Liver (tissue), 9 donors: Measurements from ENCODE around the gene DOCK2. TPM values are rescaled to one million over a fixed set of nuclear protein-coding genes. Genes with fewer than 3 reads are reported as not detected.

Source experiments
- DNase-seq: peaks from one replicate; pipeline ENCODE4 v3.0.0-alpha.2; 2017; ENCODE audit warnings: low spot score
- H3K27ac ChIP-seq, 2 donors: one replicate each; pipeline ENCODE4 v1.7.0; 2013; ENCODE audit warnings: inconsistent platforms in 2 of 2, low read length in 2 of 2, control low read depth in 1 of 2, low read depth in 1 of 2, mild to moderate bottlenecking in 1 of 2
- H3K27me3 ChIP-seq, 4 donors: one replicate each; pipeline versions ENCODE4 v1.6.1 to v1.7.0; 2013; ENCODE audit warnings: low read length in 3 of 4, inconsistent platforms in 1 of 4, mild to moderate bottlenecking in 1 of 4, moderate library complexity in 1 of 4; ENCODE audit not compliant: control insufficient read depth in 4 of 4, insufficient read depth in 4 of 4
- H3K36me3 ChIP-seq, 4 donors: one replicate each; pipeline versions ENCODE4 v1.6.1 to v1.7.0; 2013; ENCODE audit warnings: low read length in 3 of 4, mild to moderate bottlenecking in 3 of 4, low read depth in 1 of 4, moderate library complexity in 1 of 4; ENCODE audit not compliant: control insufficient read depth in 4 of 4, insufficient read depth in 3 of 4
- H3K4me1 ChIP-seq, 4 donors: one replicate each; pipeline versions ENCODE4 v1.6.1 to v1.7.0; 2013; ENCODE audit warnings: low read length in 3 of 4, mild to moderate bottlenecking in 3 of 4, moderate library complexity in 1 of 4; ENCODE audit not compliant: control insufficient read depth in 4 of 4, insufficient read depth in 4 of 4
- H3K4me3 ChIP-seq, 3 donors: one replicate each; pipeline versions ENCODE4 v1.6.1 to v1.7.0; 2013; ENCODE audit warnings: low read length in 3 of 3, control low read depth in 1 of 3, low read depth in 1 of 3, mild to moderate bottlenecking in 1 of 3
- H3K9ac ChIP-seq, 2 donors: one replicate each; pipeline ENCODE4 v1.7.0; 2013; ENCODE audit warnings: low read length in 2 of 2, mild to moderate bottlenecking in 2 of 2, moderate library complexity in 2 of 2, control low read depth in 1 of 2, low read depth in 1 of 2
- H3K9me3 ChIP-seq, 4 donors: one replicate each; pipeline versions ENCODE4 v1.6.1 to v1.7.0; 2013; ENCODE audit warnings: low read length in 3 of 4; ENCODE audit not compliant: control insufficient read depth in 4 of 4
- ATF3 ChIP-seq: IDR thresholded peaks from 2 replicates; pipeline ENCODE4 v1.6.1; 2016; ENCODE audit warnings: antibody characterized with exemption
- CTCF ChIP-seq: fragments of 150-350 bp; IDR thresholded peaks from 2 replicates; pipeline ENCODE4 v1.5.1; 2017; ENCODE audit warnings: improper control_type of control experiment, low read depth, low read length; ENCODE audit not compliant: missing input control
- EGR1 ChIP-seq, 2 donors: IDR thresholded peaks; 2 replicates each; pipeline ENCODE4 v1.6.1; 2016 to 2018; ENCODE audit warnings: antibody characterized with exemption in 2 of 2, low read depth in 2 of 2
- FOXA1 ChIP-seq: IDR thresholded peaks from 2 replicates; pipeline ENCODE4 v1.6.1; 2016; ENCODE audit warnings: antibody characterized with exemption
- FOXA2 ChIP-seq: IDR thresholded peaks from 2 replicates; pipeline ENCODE4 v1.6.1; 2016; ENCODE audit warnings: antibody characterized with exemption
- GABPA ChIP-seq, 2 donors: IDR thresholded peaks in 1 of 2; conservative IDR thresholded peaks in 1 of 2; 2 replicates each; pipeline ENCODE4 v1.6.1; 2016; ENCODE audit warnings: antibody characterized with exemption in 2 of 2, mild to moderate bottlenecking in 1 of 2, moderate library complexity in 1 of 2
- HNF4A ChIP-seq, 2 donors: conservative IDR thresholded peaks; 2 replicates each; pipeline ENCODE4 v1.6.1; 2016; ENCODE audit warnings: antibody characterized with exemption in 2 of 2, mild to moderate bottlenecking in 2 of 2
- HNF4G ChIP-seq: IDR thresholded peaks from 2 replicates; pipeline ENCODE4 v1.6.1; 2016; ENCODE audit warnings: antibody characterized with exemption
- JUND ChIP-seq, 2 donors: IDR thresholded peaks; 2 replicates each; pipeline ENCODE4 v1.6.1; 2016; ENCODE audit warnings: antibody characterized with exemption in 2 of 2
- MAX ChIP-seq: IDR thresholded peaks from 2 replicates; pipeline ENCODE4 v1.6.1; 2016; ENCODE audit warnings: antibody characterized with exemption
- NR2F2 ChIP-seq: IDR thresholded peaks from 2 replicates; pipeline ENCODE4 v1.6.1; 2016; ENCODE audit warnings: antibody characterized with exemption
- RAD21 ChIP-seq, 2 donors: IDR thresholded peaks; 2 replicates each; pipeline ENCODE4 v1.6.1; 2016; ENCODE audit warnings: antibody characterized with exemption in 2 of 2, mild to moderate bottlenecking in 2 of 2
- REST ChIP-seq: IDR thresholded peaks from 2 replicates; pipeline ENCODE4 v1.6.1; 2016; ENCODE audit warnings: antibody characterized with exemption, mild to moderate bottlenecking
- RXRA ChIP-seq, 2 donors: IDR thresholded peaks; 2 replicates each; pipeline ENCODE4 v1.6.1; 2017 to 2018; ENCODE audit warnings: antibody characterized with exemption in 2 of 2, mild to moderate bottlenecking in 1 of 2
- SP1 ChIP-seq: IDR thresholded peaks from 2 replicates; pipeline ENCODE4 v1.6.1; 2018; ENCODE audit warnings: antibody characterized with exemption, mild to moderate bottlenecking
- TAF1 ChIP-seq: conservative IDR thresholded peaks from 2 replicates; pipeline ENCODE4 v1.6.1; 2016; ENCODE audit warnings: antibody characterized with exemption, mild to moderate bottlenecking
- YY1 ChIP-seq: IDR thresholded peaks from 2 replicates; pipeline ENCODE4 v1.6.1; 2016; ENCODE audit warnings: antibody characterized with exemption, mild to moderate bottlenecking
- ZBTB33 ChIP-seq: IDR thresholded peaks from 2 replicates; pipeline ENCODE4 v1.6.1; 2016; ENCODE audit warnings: antibody characterized with exemption
- whole genome bisulfite sequencing: extraction: QIAGEN DNeasy Blood & Tissue Kit; methylation state at CpG from one replicate; pipeline ENCODE4 v1.1.7; 2013; 5-methylcytosine and 5-hydroxymethylcytosine counted together
- polyA plus RNA-seq, 2 donors: library from polyadenylated mRNA; stranded (reverse) in 1 of 2; unstranded in 1 of 2; fragments of 200-250 nt in 1 of 2; fragments of >200 nt in 1 of 2; fragmentation: Nextera tagmentation in 1 of 2; extraction: Ambion mirVana in 1 of 2; gene quantifications; one replicate each; pipeline versions ENCODE4 v1.2.1 to v1.2.3, GENCODE V29; 2013 to 2015
- total RNA-seq, 2 donors: library from RNA; depleted of rRNA; stranded (reverse); fragments of >200 nt; gene quantifications; one replicate each; pipeline ENCODE4 v1.2.3, GENCODE V29; 2014
- donor health status: healthy.
- donor health status: healthy.
- donor health status: healthy.
- donor health status: healthy.
- donor health status: healthy.

The DOCK2 gene
- total and polyA plus RNA-seq, 4 donors: 2.3 to 26.6 (median 8.2) TPM

GRCh38 chr5:169781420-169782345 is 144.6 kb downstream of the DOCK2 start:
- no peaks in the 10 kb centered on the region for H3K4me1 ChIP-seq
- H3K4me3 ChIP-seq: no peak overlapping the region
- TF ChIP-seq SP1: no peak
- no peak for TF ChIP-seq HNF4G
- TF ChIP-seq TAF1: no peak
- no peak for TF ChIP-seq ATF3
- no peak for TF ChIP-seq CTCF
- no peak for TF ChIP-seq FOXA2
- TF ChIP-seq JUND (IDR thresholded peaks at IDR 0.05): no peak
- no peak for TF ChIP-seq EGR1 (IDR thresholded peaks at IDR 0.05; ENCODE audit: low read depth in 2 of 2)
- no peak for TF ChIP-seq YY1
- TF ChIP-seq REST: no peak
- TF ChIP-seq NR2F2: no peak
- TF ChIP-seq HNF4A (conservative IDR thresholded peaks at IDR 0.05): no peak
- TF ChIP-seq RAD21 (IDR thresholded peaks at IDR 0.05): no peak
- no peak for TF ChIP-seq GABPA (IDR thresholded peaks at IDR 0.05 in 1 of 2, conservative IDR thresholded peaks at IDR 0.05 in 1 of 2)
- TF ChIP-seq RXRA (IDR thresholded peaks at IDR 0.05): no peak
- TF ChIP-seq ZBTB33: no peak
- TF ChIP-seq MAX: no peak
- no peak for TF ChIP-seq FOXA1
- DNase-seq: no peak
- H3K36me3 ChIP-seq: no peaks in the 10 kb centered on the region
- H3K27me3 ChIP-seq: peaks cover 0 to 3% (median 0%) of the 10 kb centered on the region in 4 donors
- WGBS: 62% methylated on average over 6 of the region's 6 CpGs
- no peak overlapping the region for H3K27ac ChIP-seq
- H3K9ac ChIP-seq: no peak overlapping the region
- H3K9me3 ChIP-seq: no peaks in the 10 kb centered on the region
